HEK293 (cell line): Measurements from ENCODE around the gene ZBTB25.

Source experiments
- CTCF ChIP-seq: fragments of 450-650 bp; formaldehyde crosslinking; IDR thresholded peaks from 2 replicates; pipeline ENCODE4 v1.5.1; 2016; ENCODE audit warnings: missing biosample characterization, missing genetic modification characterization
- PBX3 ChIP-seq: sonication (generic); formaldehyde crosslinking; IDR thresholded peaks from 2 replicates; pipeline ENCODE4 v1.8.1; 2022; ENCODE audit warnings: mild to moderate bottlenecking, moderate library complexity, missing genetic modification reagents
- PRDM1 ChIP-seq: fragments of 450-650 bp; formaldehyde crosslinking; IDR thresholded peaks from 2 replicates; pipeline ENCODE4; 2016; ENCODE audit warnings: missing biosample characterization, missing genetic modification characterization
- REST ChIP-seq: fragments of 450-650 bp; formaldehyde crosslinking; IDR thresholded peaks from 2 replicates; pipeline ENCODE4 v1.5.1; 2016; ENCODE audit warnings: missing biosample characterization, missing genetic modification characterization
- SETDB1 ChIP-seq: IDR thresholded peaks from one replicate; pipeline ENCODE4 v1.6.1; 2017; ENCODE audit warnings: mild to moderate bottlenecking, low read length, moderate library complexity, mixed read lengths; ENCODE audit not compliant: insufficient read length
- YY1 ChIP-seq: fragments of 450-650 bp; formaldehyde crosslinking; IDR thresholded peaks from 2 replicates; pipeline ENCODE4 v1.5.1; 2018; ENCODE audit warnings: missing biosample characterization, missing genetic modification characterization
- ZBTB10 ChIP-seq: fragments of 450-650 bp; formaldehyde crosslinking; IDR thresholded peaks from 2 replicates; pipeline ENCODE4 v1.5.1; 2016; ENCODE audit warnings: missing biosample characterization, missing genetic modification characterization
- ZNF114 ChIP-seq: fragments of 450-650 bp; formaldehyde crosslinking; IDR thresholded peaks from 2 replicates; pipeline ENCODE4 v1.5.0; 2017; ENCODE audit warnings: missing biosample characterization, missing genetic modification characterization
- ZNF239 ChIP-seq: fragments of 450-650 bp; formaldehyde crosslinking; IDR thresholded peaks from 2 replicates; pipeline ENCODE4 v1.5.1; 2016; ENCODE audit warnings: missing biosample characterization, missing genetic modification characterization
- ZNF580 ChIP-seq: fragments of 450-650 bp; formaldehyde crosslinking; IDR thresholded peaks from 2 replicates; pipeline ENCODE4 v1.5.1; 2016; ENCODE audit warnings: missing biosample characterization, missing genetic modification characterization

GRCh38 chr14:64416348-64416932 lies 87.2 kb downstream of the ZBTB25 start:
- no peak for TF ChIP-seq ZNF239 (tag by site-specific recombination)
- no peak for TF ChIP-seq ZBTB10 (tag by site-specific recombination)
- TF ChIP-seq CTCF (tag by site-specific recombination) = no peak
- no peak for TF ChIP-seq PRDM1 (tag by site-specific recombination)
- no peak for TF ChIP-seq SETDB1
- no peak for TF ChIP-seq YY1
- TF ChIP-seq PBX3 = no peak
- TF ChIP-seq ZNF580 (tag by site-specific recombination) = no peak
- TF ChIP-seq ZNF114 (tag by site-specific recombination) = no peak
- TF ChIP-seq REST (tag by site-specific recombination) = no peak
